Activated CD8-positive, alpha-beta memory T cell treated with anti-CD3 and anti-CD28 coated beads for 24 hours (primary cell): ENCODE measurements around the gene NIPA2.

Experiments used
- DNase-seq: peaks from one replicate; pipeline ENCODE4 v3.0.0-alpha.2; 2020

The NIPA2 gene

DNA sequence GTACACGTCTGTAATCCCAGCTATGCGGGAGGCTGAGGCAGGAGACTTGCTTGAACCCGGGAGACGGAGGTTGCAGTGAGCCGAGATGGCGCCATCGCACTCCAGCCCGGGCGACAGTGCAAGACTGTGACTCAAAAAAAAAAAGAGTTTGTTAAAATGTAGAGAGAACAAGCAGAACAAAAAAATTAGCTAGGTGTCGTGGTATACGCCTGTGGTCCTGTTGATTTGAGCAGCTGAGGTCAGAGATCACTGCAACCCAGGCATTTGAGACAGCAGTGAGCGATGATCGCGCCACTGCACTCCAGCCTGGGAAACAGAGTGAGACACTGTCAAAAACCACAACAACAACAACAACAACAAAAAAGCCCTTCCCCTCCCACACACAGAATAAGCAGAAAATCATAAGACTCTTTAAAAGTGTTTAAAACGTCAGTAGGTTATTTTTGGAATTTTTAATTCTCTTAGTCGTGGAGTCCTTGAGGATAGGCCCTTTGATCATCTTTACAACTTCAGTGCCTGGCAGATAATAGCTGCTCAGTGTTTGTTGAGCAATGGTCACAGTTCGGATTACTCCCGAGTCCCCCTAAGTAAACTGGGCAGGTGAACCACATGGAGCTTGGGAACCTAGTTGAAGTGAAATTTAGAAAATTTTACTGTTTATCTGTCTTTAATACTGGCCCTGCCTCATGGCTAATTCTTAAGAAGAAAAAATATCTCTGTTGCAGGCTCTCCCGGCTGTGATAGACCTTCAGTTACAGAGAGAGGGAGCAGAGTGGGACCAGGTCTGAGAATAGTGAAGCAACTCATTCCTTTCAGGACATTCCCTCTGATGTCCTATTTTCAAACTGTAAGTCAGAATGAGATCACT is 6.2 kb downstream of the NIPA2 start:
- DNase-seq: no peak

GRCh38 chr15:22845289-22845900 is 6.9 kb downstream of the NIPA2 start:
- DNase-seq: no peak

- DNase-seq: no peak
These were observed 7.6 kb downstream of the NIPA2 start for GRCh38 chr15:22846073-22846472.

- no peak for DNase-seq
These were observed 11.6 kb downstream of the NIPA2 start for GRCh38 chr15:22850055-22850454.

DNA sequence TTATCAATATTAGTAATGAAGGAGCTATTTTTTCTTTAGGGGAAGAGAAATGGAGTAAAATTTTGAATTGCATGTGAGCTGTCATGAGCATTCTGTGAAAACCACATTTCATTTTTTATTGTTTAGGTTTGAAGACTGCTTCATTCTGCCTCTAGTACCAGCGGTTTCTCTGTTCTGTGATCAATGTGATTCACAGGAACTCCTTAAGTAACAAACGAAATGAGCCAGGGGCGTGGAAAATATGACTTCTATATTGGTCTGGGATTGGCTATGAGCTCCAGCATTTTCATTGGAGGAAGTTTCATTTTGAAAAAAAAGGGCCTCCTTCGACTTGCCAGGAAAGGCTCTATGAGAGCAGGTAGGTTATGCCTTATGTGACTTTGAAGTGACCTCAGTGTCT is 13.0 kb downstream of the NIPA2 start:
- no peak for DNase-seq

DNA sequence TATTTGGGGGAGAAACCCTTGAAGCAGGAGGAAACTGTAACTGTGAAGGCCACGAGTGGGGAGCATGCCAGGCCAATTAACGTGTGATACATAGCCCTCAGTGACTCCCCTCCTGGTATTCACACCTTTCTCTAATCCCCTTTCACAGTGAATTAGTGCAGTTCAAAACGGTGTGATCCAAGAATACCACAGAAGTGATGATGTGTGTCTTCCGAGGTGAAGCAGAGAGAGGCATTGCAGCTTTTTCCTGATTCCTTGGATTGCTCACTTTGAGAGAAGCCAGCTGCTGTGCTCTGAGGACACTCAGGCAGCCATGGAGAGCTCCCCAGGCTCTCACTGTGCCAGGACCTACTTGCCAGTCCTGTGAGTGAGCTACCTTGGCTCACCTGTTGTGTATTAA is 17.3 kb downstream of the NIPA2 start:
- no peak for DNase-seq

- DNase-seq: no peak
These were observed 18.2 kb downstream of the NIPA2 start for GRCh38 chr15:22856659-22857058.

GRCh38 chr15:22861161-22861560 is 22.7 kb downstream of the NIPA2 start:
- DNase-seq: no peak

GRCh38 chr15:22863356-22863755 is 24.9 kb downstream of the NIPA2 start:
- no peak for DNase-seq

GRCh38 chr15:22866079-22866478 is 27.6 kb downstream of the NIPA2 start:
- no peak for DNase-seq

DNA sequence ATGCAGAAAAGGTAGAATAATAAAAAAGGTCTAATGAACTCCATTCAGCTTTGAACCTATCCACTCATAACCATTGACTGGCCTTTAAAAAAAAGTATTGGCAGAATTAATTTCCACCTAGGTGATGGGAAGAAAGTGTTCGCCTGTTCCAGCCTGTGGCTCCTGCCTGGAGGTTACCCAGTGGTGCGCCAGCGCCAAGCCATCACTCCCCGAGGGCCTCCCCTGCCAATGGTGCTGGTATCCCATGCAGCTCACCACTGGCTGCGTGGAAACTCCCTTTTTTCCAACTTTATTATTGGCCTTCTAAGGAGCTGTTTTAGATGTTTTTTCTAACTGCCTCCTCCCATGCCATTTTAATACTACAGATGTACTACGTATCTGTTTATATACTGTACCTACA is 29.4 kb downstream of the NIPA2 start:
- no peak for DNase-seq

DNA sequence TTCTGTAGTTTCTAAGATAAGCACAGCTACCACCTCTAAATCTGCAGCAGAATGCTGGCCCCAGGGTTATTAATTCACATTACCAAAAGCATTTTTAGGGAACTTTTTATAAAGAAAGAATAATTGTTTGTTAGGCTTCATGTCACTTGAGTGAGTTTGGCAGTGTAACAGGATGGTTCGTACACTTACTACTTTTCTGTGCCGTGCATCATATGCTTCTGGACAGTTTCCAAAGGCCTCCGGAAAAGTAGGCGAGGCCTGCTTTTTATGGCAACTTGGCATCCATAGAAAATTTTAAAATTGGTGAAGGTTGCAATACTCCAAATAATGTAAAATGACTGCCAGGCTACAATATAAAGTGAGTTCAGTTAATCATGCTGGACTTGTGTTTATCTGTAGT is 30.0 kb downstream of the NIPA2 start:
- no peak for DNase-seq

DNA sequence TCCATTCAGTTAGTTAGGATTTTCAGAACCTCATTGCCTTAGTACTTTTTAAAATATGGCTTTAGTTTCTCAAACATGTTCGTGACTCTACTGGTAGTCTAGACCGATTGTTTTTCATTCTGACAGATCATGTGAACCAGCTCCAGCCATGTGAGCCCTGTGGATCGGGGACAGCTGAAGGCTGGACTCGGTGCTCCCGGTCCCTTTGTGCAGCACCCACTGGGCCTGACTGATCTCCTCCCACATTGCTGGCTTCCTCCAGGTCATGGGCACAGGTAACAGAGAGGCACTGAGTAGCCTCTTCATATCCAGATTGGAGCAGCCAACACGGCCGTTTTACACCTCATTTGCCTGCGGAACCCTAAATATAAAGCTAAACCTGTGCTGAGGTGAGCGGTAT is 30.5 kb downstream of the NIPA2 start:
- DNase-seq: no peak

- DNase-seq: no peak
These were observed 31.4 kb downstream of the NIPA2 start for GRCh38 chr15:22869856-22870255.

DNA sequence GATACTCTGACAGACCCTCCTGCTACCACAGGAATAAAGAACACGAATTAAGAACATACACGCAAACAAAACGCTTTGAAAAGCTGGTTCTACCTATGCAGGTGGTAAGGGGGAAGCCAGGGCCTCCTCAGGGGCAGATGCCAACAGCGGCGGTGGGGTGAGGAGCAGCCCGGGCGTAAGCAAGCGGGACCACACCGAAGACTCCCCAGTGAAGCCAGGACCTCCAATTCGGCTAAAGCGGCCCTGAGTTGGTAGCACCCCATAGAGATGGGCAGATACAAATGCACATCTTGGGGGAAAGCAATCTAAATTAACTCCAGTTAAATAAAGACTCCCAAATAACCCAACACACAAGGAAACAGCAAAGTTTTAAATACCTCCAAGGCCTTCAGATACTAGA is 32.4 kb downstream of the NIPA2 start:
- DNase-seq: no peak

GRCh38 chr15:22871481-22872086 is 33.1 kb downstream of the NIPA2 start:
- no peak for DNase-seq

DNA sequence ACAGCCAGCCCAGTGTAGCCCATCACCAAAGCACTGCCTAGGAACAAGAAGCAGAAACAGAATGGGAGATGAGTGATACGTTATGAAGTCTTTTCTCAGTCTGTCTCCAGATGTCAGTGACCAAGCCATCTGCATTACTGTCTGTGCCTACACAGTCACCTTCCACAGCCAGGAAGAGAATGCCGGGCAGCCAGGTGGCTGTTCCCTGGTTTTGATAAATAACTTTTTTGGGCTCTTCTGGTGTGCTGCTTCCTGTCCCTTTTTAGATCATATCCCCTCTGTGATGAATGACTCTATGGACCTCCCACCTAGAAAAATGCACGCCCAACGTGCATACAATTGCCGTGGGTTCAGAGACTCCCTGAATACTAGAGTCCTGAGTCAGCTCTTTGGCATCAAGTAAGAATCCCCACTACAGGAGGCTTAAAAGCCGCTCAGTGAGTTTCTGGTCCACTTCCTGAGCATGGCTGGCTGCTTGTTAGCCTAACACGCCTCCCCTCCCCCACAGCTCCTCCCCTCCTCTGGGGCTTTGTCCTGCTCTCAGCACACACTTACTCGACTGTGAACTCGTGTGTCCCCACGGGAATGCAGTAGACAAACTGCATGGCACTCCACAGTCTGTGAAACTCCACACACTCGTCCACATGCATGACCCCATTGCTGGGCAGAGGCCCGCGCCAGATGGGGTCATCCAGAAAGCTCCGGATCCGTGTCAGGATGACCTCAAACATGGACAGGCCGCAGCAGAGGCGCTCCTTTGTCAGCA is 34.7 kb downstream of the NIPA2 start:
- DNase-seq: no peak

DNA sequence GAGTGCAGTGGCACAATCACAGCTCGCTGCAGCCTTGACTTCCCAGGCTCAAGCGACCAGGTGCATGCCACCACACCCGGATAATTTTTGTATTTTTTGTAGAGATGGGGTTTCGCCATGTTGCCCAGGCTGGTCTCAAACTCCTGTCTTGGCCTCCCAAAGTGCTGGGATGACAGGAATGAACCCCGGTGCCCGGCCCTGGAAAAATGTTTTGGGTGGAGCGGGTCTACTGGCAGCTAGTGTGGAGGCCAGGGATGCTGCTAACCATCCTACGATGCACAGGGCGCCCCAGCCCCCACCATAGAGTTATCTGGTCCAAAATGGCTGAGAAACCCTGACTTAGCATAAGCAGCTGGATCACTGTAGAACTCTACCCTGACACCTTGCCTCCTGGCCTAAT is 35.4 kb downstream of the NIPA2 start:
- no peak for DNase-seq

GRCh38 chr15:22874256-22874655 is 35.8 kb downstream of the NIPA2 start:
- no peak for DNase-seq

GRCh38 chr15:22874966-22875365 is 36.5 kb downstream of the NIPA2 start:
- DNase-seq: no peak

GRCh38 chr15:22877117-22877516 is 38.7 kb downstream of the NIPA2 start:
- DNase-seq: no peak

DNA sequence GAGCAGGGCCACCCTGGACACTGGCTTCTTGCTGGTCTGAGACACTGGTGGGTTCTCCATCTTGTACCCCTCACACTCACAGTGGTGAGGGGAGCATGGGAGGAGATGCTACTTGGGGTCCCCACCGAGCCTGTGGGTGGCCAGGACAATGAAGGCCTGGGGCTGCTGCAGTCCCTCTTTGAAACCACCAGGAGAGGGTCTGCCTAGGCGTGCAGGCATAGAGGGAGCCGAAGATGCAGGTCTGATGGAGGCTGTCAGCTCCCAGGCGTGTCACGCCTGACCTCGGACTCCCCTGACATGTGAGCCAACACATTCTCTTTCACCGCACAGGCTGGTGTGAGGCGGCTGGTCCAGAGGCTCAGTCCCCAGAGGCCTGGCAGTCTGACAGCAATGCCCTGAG is 39.1 kb downstream of the NIPA2 start:
- no peak for DNase-seq

GRCh38 chr15:22878103-22878502 is 39.6 kb downstream of the NIPA2 start:
- no peak for DNase-seq
